Psoas muscle (tissue), 8 donors: ENCODE results near the gene CHRM2. TPM values are rescaled to one million over a fixed set of nuclear protein-coding genes. Genes with fewer than 3 reads are reported as not detected.

Source experiments
- ATAC-seq, 4 donors: fragments of 200-7000 bp; cut with Tn5 transposase; one replicate each; pipeline ENCODE4 v1.9.1; 2020; ENCODE audit warnings: moderate library complexity in 3 of 4, mild to moderate bottlenecking in 2 of 4
- DNase-seq, 2 donors: peaks; one replicate each; pipeline ENCODE4 v3.0.0-alpha.2; 2020
- H3K27ac ChIP-seq: fragments of 200-600 bp; one replicate; pipeline ENCODE4 v1.8.0; 2022
- H3K27me3 ChIP-seq, 3 donors: fragments of 200-600 bp in 1 of 3; one replicate each; pipeline versions ENCODE4 v1.6.1 to v1.8.0; 2013 to 2022; ENCODE audit warnings: low read length in 2 of 3, mild to moderate bottlenecking in 2 of 3, moderate library complexity in 1 of 3; ENCODE audit not compliant: insufficient read depth in 3 of 3
- H3K36me3 ChIP-seq, 2 donors: fragments of 200-600 bp in 1 of 2; one replicate each; pipeline versions ENCODE4 v1.6.1 to v1.8.0; 2013 to 2022; ENCODE audit warnings: low read depth in 1 of 2, mild to moderate bottlenecking in 1 of 2, moderate library complexity in 1 of 2; ENCODE audit not compliant: insufficient read depth in 1 of 2
- H3K4me1 ChIP-seq: fragments of 200-600 bp; one replicate; pipeline ENCODE4 v1.8.0; 2022
- H3K4me3 ChIP-seq: fragments of 200-600 bp; one replicate; pipeline ENCODE4 v1.8.0; 2022; ENCODE audit warnings: mild to moderate bottlenecking
- H3K9me3 ChIP-seq: fragments of 200-600 bp; one replicate; pipeline ENCODE4 v1.8.0; 2022
- CTCF ChIP-seq: fragments of 200-600 bp; IDR thresholded peaks from one replicate; pipeline ENCODE4 v1.8.0; 2022; ENCODE audit warnings: antibody characterized with exemption
- WGBS, 3 donors: extraction: QIAGEN DNeasy Blood & Tissue Kit; methylation state at CpG; one replicate each; pipeline versions ENCODE4 v1.1.6 to v1.1.7; 2013; 5-methylcytosine and 5-hydroxymethylcytosine counted together
- intact Hi-C, 2 donors: fragments of 100-400 bp; cut with DNase I; formaldehyde crosslinking; loops; one replicate each; pipeline versions ENCODE4 v1.11.0 to v1.14.2; 2022
- polyA plus RNA-seq, 3 donors: library from polyadenylated mRNA; stranded (reverse); fragments of 200-250 nt; gene quantifications; one replicate each; pipeline ENCODE4 v1.2.3, GENCODE V29; 2013
- total RNA-seq, 4 donors: library from RNA; stranded (reverse); fragmentation: NEBNext Ultra II Directional in 2 of 4; extraction: Animal tissue kit (Norgen Biotek cat#: 25700) in 2 of 4; gene quantifications; one replicate each; pipeline versions ENCODE4 v1.2.1 to v1.2.4, GENCODE V29; 2021 to 2023
- donor health status: healthy with polysubstance abuse.
- donor health status: DM: no; HTN: no; CAD: no; lungs with moderate emphysema.
- donor health status: Bipolar disorder and iron deficiency.
- donor health status: healthy.
- donor health status: DM: yes; HTN: yes; CAD: no.
- donor health status: DM: no; HTN: no; CAD: no.
- donor health status: DM: no; HTN: no; CAD: no.
- donor health status: DM: yes; HTN: yes; CAD: no.

Gene CHRM2
- total and polyA plus RNA-seq, 7 donors: not detected

- WGBS, 3 donors: 72 to 83% (median 77%) methylated on average over 3 of the region's 3 CpGs
- Histone ChIP-seq H3K27me3 (no peaks in the 10 kb centered on the region), H3K4me1 (no peaks in the 10 kb centered on the region), H3K27ac (no peak overlapping the region), H3K9me3 (no peaks in the 10 kb centered on the region), H3K4me3 (no peak overlapping the region), H3K36me3 (no peaks in the 10 kb centered on the region)
- no peak for DNase-seq
- no peak for ATAC-seq
- no peak for TF ChIP-seq CTCF
- intact Hi-C loops: no loop called here
Measured at GRCh38 chr7:137001478-137001877, 133.0 kb downstream of the CHRM2 start.

GRCh38 chr7:137003086-137003485 lies 134.6 kb downstream of the CHRM2 start:
- no peaks in the 10 kb centered on the region for H3K4me1 ChIP-seq
- H3K9me3 ChIP-seq: no peaks in the 10 kb centered on the region
- ATAC-seq (no peak), DNase-seq (no peak)
- no peak overlapping the region for H3K27ac ChIP-seq
- H3K36me3 ChIP-seq: no peaks in the 10 kb centered on the region
- WGBS, 3 donors: 62 to 89% (median 79%) methylated on average over 2 of the region's 2 CpGs
- no peaks in the 10 kb centered on the region for H3K27me3 ChIP-seq
- no peak overlapping the region for H3K4me3 ChIP-seq
- no peak for TF ChIP-seq CTCF
- intact Hi-C loops: no loop called here

GRCh38 chr7:137003566-137003965 lies 135.1 kb downstream of the CHRM2 start:
- WGBS, 3 donors: 85 to 90% (median 87%) methylated on average over 2 of the region's 2 CpGs

GRCh38 chr7:137005873-137006272 lies 137.4 kb downstream of the CHRM2 start:
- no peak for ATAC-seq

More at GRCh38 chr7:137003566-137003965, 135.1 kb downstream of the CHRM2 start:
- Histone ChIP-seq H3K4me1 (no peaks in the 10 kb centered on the region), H3K4me3 (no peak overlapping the region), H3K36me3 (no peaks in the 10 kb centered on the region), H3K27ac (no peak overlapping the region), H3K27me3 (no peaks in the 10 kb centered on the region), H3K9me3 (no peaks in the 10 kb centered on the region)
- no peak for ATAC-seq
- no peak for TF ChIP-seq CTCF
- DNase-seq: no peak
- intact Hi-C loops: no loop called here

More at GRCh38 chr7:137005873-137006272, 137.4 kb downstream of the CHRM2 start:
- 92 to 94% (median 92%) methylated on average over 3 of the region's 3 CpGs for WGBS, 3 donors
- intact Hi-C loops: no loop called here
- no peak overlapping the region for H3K4me3 ChIP-seq
- H3K9me3 ChIP-seq: no peaks in the 10 kb centered on the region
- H3K27me3 ChIP-seq: no peaks in the 10 kb centered on the region
- H3K36me3 ChIP-seq: no peaks in the 10 kb centered on the region
- H3K27ac ChIP-seq: no peak overlapping the region
- H3K4me1 ChIP-seq: no peaks in the 10 kb centered on the region
- no peak for DNase-seq
- TF ChIP-seq CTCF: no peak
